ENCODE measurements around the gene AHCTF1. TPM values are rescaled to one million over a fixed set of nuclear protein-coding genes. Genes with fewer than 3 reads are reported as not detected.
"Not testable (repeated sequence)": the region's sequence is repeated elsewhere in the genome, so short reads cannot be mapped to it uniquely, and the experiment has no call there.

Gene AHCTF1
- total and polyA plus RNA-seq, 2 experiments from 2014 or later = 21.7 to 49.8 TPM

- H3K27me3 ChIP-seq (ENCODE audit: insufficient read depth); ATAC-seq; H3F3A ChIP-seq (replicated peaks; ENCODE audit: low read depth); H3K27ac Mint-ChIP-seq; H3K27ac ChIP-seq (ENCODE audit: low read depth); H3K4me3 ChIP-seq; H3K79me2 ChIP-seq (replicated peaks; ENCODE audit: insufficient read depth); H3K9me3 Mint-ChIP-seq; H2AFZ ChIP-seq; DNase-seq (ENCODE audit: low spot score); H3K4me1 Mint-ChIP-seq; H3K9me2 ChIP-seq (ENCODE audit: insufficient read depth); H3K4me1 ChIP-seq (ENCODE audit: insufficient read depth); H3K4me3 Mint-ChIP-seq; H3K27me3 Mint-ChIP-seq (ENCODE audit: insufficient read depth, low read depth, poor library complexity); H3K4me2 ChIP-seq: not testable (repeated sequence)
- Histone ChIP-seq H4K20me1 (replicated peaks; ENCODE audit: insufficient read depth) (peaks cover 17% of the 10 kb centered on the region), H3K36me3 (ENCODE audit: insufficient read depth) (peaks cover 41% of the 10 kb centered on the region)
- H3K36me3 Mint-ChIP-seq (ENCODE audit: low read depth) = peaks cover 59% of the 10 kb centered on the region
Observed at GRCh38 chr1:246885389-246885788, 46.4 kb downstream of the AHCTF1 start.

GRCh38 chr1:246878551-246878950 is 53.2 kb downstream of the AHCTF1 start:
- Mint-ChIP-seq H3K36me3 (ENCODE audit: low read depth) (peaks cover 29% of the 10 kb centered on the region), H3K27ac (no peak overlapping the region), H3K27me3 (ENCODE audit: insufficient read depth, low read depth, poor library complexity) (no peaks in the 10 kb centered on the region), H3K4me1 (no peaks in the 10 kb centered on the region), H3K9me3 (no peaks in the 10 kb centered on the region), H3K4me3 (no peak overlapping the region)
- H3K9me2 ChIP-seq (ENCODE audit: insufficient read depth) = no peaks in the 10 kb centered on the region
- TF ChIP-seq POLR2AphosphoS5 (IDR thresholded peaks at IDR 0.05; ENCODE audit: low read depth) = no peak
- TF ChIP-seq ZNF331 (CRISPR knock-in tag; IDR thresholded peaks at IDR 0.05; ENCODE audit: low read depth) = no peak
- no peak for TF ChIP-seq STAT1 (IDR thresholded peaks at IDR 0.05; ENCODE audit: unreplicated experiment)
- no peak for TF ChIP-seq EZH2phosphoT487 (IDR thresholded peaks at IDR 0.05; ENCODE audit: unreplicated experiment)
- no peak for TF ChIP-seq REST (IDR thresholded peaks at IDR 0.05; ENCODE audit: unreplicated experiment)
- no peaks in the 10 kb centered on the region for H3K27me3 ChIP-seq (ENCODE audit: insufficient read depth)
- no peak overlapping the region for H3K4me3 ChIP-seq
- ATAC-seq (no peak), DNase-seq (ENCODE audit: low spot score) (no peak)
- H3K4me1 ChIP-seq (ENCODE audit: insufficient read depth) = no peaks in the 10 kb centered on the region
- H4K20me1 ChIP-seq (replicated peaks; ENCODE audit: insufficient read depth) = peaks cover 23% of the 10 kb centered on the region
- peaks cover 4% of the 10 kb centered on the region; the same call in 1 of the 2 replicates for H3K79me2 ChIP-seq (replicated peaks; ENCODE audit: insufficient read depth)
- H2AFZ ChIP-seq = no peak overlapping the region
- no peaks in the 10 kb centered on the region for H3F3A ChIP-seq (replicated peaks; ENCODE audit: low read depth)
- H3K27ac ChIP-seq (ENCODE audit: low read depth) = no peak overlapping the region
- H3K4me2 ChIP-seq = no peak overlapping the region
- H3K36me3 ChIP-seq (ENCODE audit: insufficient read depth) = peaks cover 16% of the 10 kb centered on the region

- Histone ChIP-seq H4K20me1 (replicated peaks; ENCODE audit: insufficient read depth) (peaks cover 30% of the 10 kb centered on the region), H3K36me3 (ENCODE audit: insufficient read depth) (peaks cover 16% of the 10 kb centered on the region), H3K4me2 (no peak overlapping the region), H3K4me3 (no peak overlapping the region), H3K27me3 (ENCODE audit: insufficient read depth) (no peaks in the 10 kb centered on the region), H3K4me1 (ENCODE audit: insufficient read depth) (no peaks in the 10 kb centered on the region), H3K27ac (ENCODE audit: low read depth) (no peak overlapping the region), H3F3A (replicated peaks; ENCODE audit: low read depth) (no peaks in the 10 kb centered on the region), H3K9me2 (ENCODE audit: insufficient read depth) (no peaks in the 10 kb centered on the region), H3K79me2 (replicated peaks; ENCODE audit: insufficient read depth) (peaks cover 20% of the 10 kb centered on the region; the same call in 1 of the 2 replicates), H2AFZ (no peak overlapping the region)
- TF ChIP-seq POLR2AphosphoS5 (IDR thresholded peaks at IDR 0.05; ENCODE audit: low read depth) = no peak
- no peak for TF ChIP-seq ZNF462 (CRISPR knock-in tag; IDR thresholded peaks at IDR 0.05)
- Mint-ChIP-seq H3K36me3 (ENCODE audit: low read depth) (peaks cover 41% of the 10 kb centered on the region), H3K4me3 (no peak overlapping the region), H3K27me3 (ENCODE audit: insufficient read depth, low read depth, poor library complexity) (no peaks in the 10 kb centered on the region), H3K9me3 (no peaks in the 10 kb centered on the region), H3K4me1 (no peaks in the 10 kb centered on the region), H3K27ac (no peak overlapping the region)
- ATAC-seq = no peak
- DNase-seq (ENCODE audit: low spot score) = no peak
Observed at GRCh38 chr1:246876431-246876830, 55.3 kb downstream of the AHCTF1 start.

Measured in GM23338 (cell line).